ENCODE data around the gene CPLANE2.

CPLANE2 gene

DNA sequence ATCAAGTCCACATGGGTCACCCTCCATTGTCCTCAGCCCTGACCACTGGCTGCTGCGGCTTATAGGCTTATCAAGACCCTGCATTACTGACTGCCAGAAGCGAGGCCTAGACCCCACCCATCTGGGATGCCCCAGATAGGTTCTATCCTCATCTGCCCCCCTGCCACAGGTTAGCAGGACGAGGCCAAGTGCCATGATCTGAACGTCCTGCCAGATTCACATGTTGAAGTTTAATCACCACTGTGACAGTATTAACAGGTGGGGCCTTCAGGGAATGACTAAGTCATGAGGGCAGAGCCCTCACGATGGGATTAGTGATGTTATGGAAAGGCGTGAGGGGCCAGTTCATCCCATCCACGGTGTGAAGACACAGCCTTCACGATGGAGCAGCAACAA, 6.2 kb upstream of the CPLANE2 start:
- H2BK120ac ChIP-seq (ENCODE audit: low read depth, low read length), result no peak overlapping the region
- H2BK5ac ChIP-seq (ENCODE audit: low read depth, low read length, poor library complexity, severe bottlenecking), result no peak overlapping the region
- H2BK12ac ChIP-seq (ENCODE audit: low read length in 2 of 2), result no peak overlapping the region
- peak overlapping the region; percentile 9 for H4K8ac ChIP-seq (ENCODE audit: low read length)
- H3K27ac ChIP-seq (ENCODE audit: low read length, poor library complexity, severe bottlenecking), result no peak overlapping the region
- no peak overlapping the region for H2AK5ac ChIP-seq (ENCODE audit: low read length, severe bottlenecking)
- no peak overlapping the region for H3K14ac ChIP-seq (ENCODE audit: low read length in 2 of 2)
- no peak overlapping the region for H2AFZ ChIP-seq (ENCODE audit: low read depth, low read length)
- H3K79me1 ChIP-seq (replicated peaks; ENCODE audit: low read length, poor library complexity, severe bottlenecking), result peaks cover 8% of the 10 kb centered on the region
- no peak overlapping the region for H3K23ac ChIP-seq (ENCODE audit: low read length in 2 of 2)
- 90% methylated on average over 8 of the region's 8 CpGs for WGBS
- no peak overlapping the region for H2BK15ac ChIP-seq (ENCODE audit: low read depth, poor library complexity, severe bottlenecking)
- no peaks in the 10 kb centered on the region for H3K9me3 ChIP-seq (ENCODE audit: control insufficient read depth, low read length)
- no peak overlapping the region for H3K4ac ChIP-seq (ENCODE audit: low read depth in 1 of 2, low read length in 2 of 2)
- no peak for DNase-seq
- no peaks in the 10 kb centered on the region for H3K27me3 ChIP-seq (ENCODE audit: control insufficient read depth in 1 of 2, insufficient read depth in 1 of 2, low read length in 2 of 2)
- no peak overlapping the region for H3K9ac ChIP-seq (ENCODE audit: low read length)
- peaks cover 10 to 18% of the 10 kb centered on the region in 2 experiments for H3K36me3 ChIP-seq (ENCODE audit: control insufficient read depth in 1 of 2, insufficient read depth in 2 of 2, low read depth in 1 of 2, low read length in 2 of 2)
- no peak overlapping the region for H3K18ac ChIP-seq (ENCODE audit: low read depth in 1 of 2, low read length in 2 of 2)
- H3K4me1 ChIP-seq (ENCODE audit: control insufficient read depth, insufficient read depth, low read depth, low read length), result peaks cover 15% of the 10 kb centered on the region
- H4K91ac ChIP-seq (ENCODE audit: low read length), result no peak overlapping the region
- no peak overlapping the region for H3K4me2 ChIP-seq (ENCODE audit: low read length, poor library complexity, severe bottlenecking)
- no peak overlapping the region for H3K4me3 ChIP-seq (ENCODE audit: insufficient read depth in 1 of 2, low read depth in 1 of 2, low read length in 2 of 2)

DNA sequence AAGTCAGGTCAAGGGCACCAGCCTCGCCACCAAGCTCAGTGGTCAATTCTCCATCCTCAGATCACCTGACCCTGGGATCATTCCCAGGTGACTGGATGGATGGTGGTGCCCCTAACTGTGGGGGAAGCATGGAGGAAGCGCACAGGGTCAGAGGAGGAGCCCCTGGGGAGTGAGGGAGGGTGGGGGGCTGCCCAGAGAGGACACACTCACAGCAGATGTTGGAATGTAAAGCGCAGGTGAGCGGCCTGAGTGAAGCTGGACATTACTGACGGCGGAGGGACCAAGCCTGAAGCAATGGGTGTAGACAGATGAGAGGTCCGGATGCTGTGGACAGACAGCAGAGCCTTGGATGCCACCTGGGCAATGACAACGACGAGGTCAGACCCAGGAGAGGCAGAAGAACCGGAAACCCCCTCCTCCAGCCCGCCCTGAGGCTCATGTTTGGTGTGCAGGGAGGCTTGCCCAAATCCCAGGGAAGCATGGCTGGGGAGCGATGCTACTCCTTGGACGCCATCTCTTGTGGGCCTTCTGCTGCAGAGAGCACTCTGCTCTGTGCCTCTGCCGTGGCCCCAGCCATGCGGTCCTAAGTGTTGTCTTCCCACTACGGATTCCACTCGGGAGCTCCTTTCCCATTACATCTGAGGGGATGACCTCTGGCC, 5.7 kb upstream of the CPLANE2 start:
- H3K79me1 ChIP-seq (replicated peaks; ENCODE audit: low read length, poor library complexity, severe bottlenecking), result peaks cover 7% of the 10 kb centered on the region
- DNase-seq, result no peak
- H2BK120ac ChIP-seq (ENCODE audit: low read depth, low read length), result no peak overlapping the region
- H3K36me3 ChIP-seq (ENCODE audit: control insufficient read depth in 1 of 2, insufficient read depth in 2 of 2, low read depth in 1 of 2, low read length in 2 of 2), result peaks cover 10 to 18% of the 10 kb centered on the region in 2 experiments
- H3K4me1 ChIP-seq (ENCODE audit: control insufficient read depth, insufficient read depth, low read depth, low read length), result peaks cover 12% of the 10 kb centered on the region
- 93% methylated on average over 17 of the region's 17 CpGs for WGBS
- no peak overlapping the region for H3K23ac ChIP-seq (ENCODE audit: low read length in 2 of 2)
- H3K4me3 ChIP-seq (ENCODE audit: insufficient read depth in 1 of 2, low read depth in 1 of 2, low read length in 2 of 2), result no peak overlapping the region
- no peak overlapping the region for H4K8ac ChIP-seq (ENCODE audit: low read length)
- no peak overlapping the region for H3K18ac ChIP-seq (ENCODE audit: low read depth in 1 of 2, low read length in 2 of 2)
- no peak overlapping the region for H3K4me2 ChIP-seq (ENCODE audit: low read length, poor library complexity, severe bottlenecking)
- H2BK12ac ChIP-seq (ENCODE audit: low read length in 2 of 2), result no peak overlapping the region
- no peak overlapping the region for H2AK5ac ChIP-seq (ENCODE audit: low read length, severe bottlenecking)
- no peaks in the 10 kb centered on the region for H3K9me3 ChIP-seq (ENCODE audit: control insufficient read depth, low read length)
- H3K9ac ChIP-seq (ENCODE audit: low read length), result no peak overlapping the region
- no peak overlapping the region for H3K14ac ChIP-seq (ENCODE audit: low read length in 2 of 2)
- no peak overlapping the region for H2AFZ ChIP-seq (ENCODE audit: low read depth, low read length)
- H2BK5ac ChIP-seq (ENCODE audit: low read depth, low read length, poor library complexity, severe bottlenecking), result no peak overlapping the region
- no peaks in the 10 kb centered on the region for H3K27me3 ChIP-seq (ENCODE audit: control insufficient read depth in 1 of 2, insufficient read depth in 1 of 2, low read length in 2 of 2)
- H3K27ac ChIP-seq (ENCODE audit: low read length, poor library complexity, severe bottlenecking), result no peak overlapping the region
- no peak overlapping the region for H4K91ac ChIP-seq (ENCODE audit: low read length)
- no peak overlapping the region for H2BK15ac ChIP-seq (ENCODE audit: low read depth, poor library complexity, severe bottlenecking)
- H3K4ac ChIP-seq (ENCODE audit: low read depth in 1 of 2, low read length in 2 of 2), result no peak overlapping the region

DNA sequence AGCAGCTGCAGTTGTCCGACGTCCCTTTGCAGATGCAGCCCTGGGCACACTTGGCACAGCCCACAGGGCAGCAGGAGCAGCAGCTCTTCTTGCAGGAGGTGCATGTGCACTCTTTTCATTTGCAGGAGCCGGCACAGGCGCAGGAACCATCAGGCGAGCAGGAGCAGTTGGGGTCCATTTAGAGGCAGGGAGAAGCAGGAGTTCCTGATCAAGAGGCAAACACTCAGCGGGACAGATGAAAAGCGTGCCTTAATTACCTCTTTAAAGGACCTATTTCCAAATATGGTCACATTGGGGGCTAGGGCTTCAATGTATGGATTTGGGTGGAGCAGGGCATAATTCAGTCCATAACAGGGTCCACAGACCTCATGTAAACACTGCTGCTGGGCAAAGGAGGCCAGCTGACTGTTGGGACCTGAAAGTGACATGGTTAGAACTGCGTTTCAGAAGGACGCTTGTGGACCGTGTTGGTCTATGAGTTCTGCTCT, 4.3 kb upstream of the CPLANE2 start:
- no peak overlapping the region for H2AK5ac ChIP-seq (ENCODE audit: low read length, severe bottlenecking)
- no peak overlapping the region for H3K23ac ChIP-seq (ENCODE audit: low read length in 2 of 2)
- H3K4ac ChIP-seq (ENCODE audit: low read depth in 1 of 2, low read length in 2 of 2), result no peak overlapping the region
- H3K9ac ChIP-seq (ENCODE audit: low read length), result no peak overlapping the region
- no peaks in the 10 kb centered on the region for H3K27me3 ChIP-seq (ENCODE audit: control insufficient read depth in 1 of 2, insufficient read depth in 1 of 2, low read length in 2 of 2)
- H3K18ac ChIP-seq (ENCODE audit: low read depth in 1 of 2, low read length in 2 of 2), result no peak overlapping the region
- H4K91ac ChIP-seq (ENCODE audit: low read length), result no peak overlapping the region
- no peak for DNase-seq
- H3K9me3 ChIP-seq (ENCODE audit: control insufficient read depth, low read length), result no peaks in the 10 kb centered on the region
- H2BK15ac ChIP-seq (ENCODE audit: low read depth, poor library complexity, severe bottlenecking), result no peak overlapping the region
- peaks cover 3 to 13% of the 10 kb centered on the region in 2 experiments for H3K36me3 ChIP-seq (ENCODE audit: control insufficient read depth in 1 of 2, insufficient read depth in 2 of 2, low read depth in 1 of 2, low read length in 2 of 2)
- H4K8ac ChIP-seq (ENCODE audit: low read length), result no peak overlapping the region
- H3K4me1 ChIP-seq (ENCODE audit: control insufficient read depth, insufficient read depth, low read depth, low read length), result peaks cover 18% of the 10 kb centered on the region
- no peak overlapping the region for H3K27ac ChIP-seq (ENCODE audit: low read length, poor library complexity, severe bottlenecking)
- no peak overlapping the region for H3K4me2 ChIP-seq (ENCODE audit: low read length, poor library complexity, severe bottlenecking)
- H2BK12ac ChIP-seq (ENCODE audit: low read length in 2 of 2), result no peak overlapping the region
- no peak overlapping the region for H3K14ac ChIP-seq (ENCODE audit: low read length in 2 of 2)
- H3K4me3 ChIP-seq (ENCODE audit: insufficient read depth in 1 of 2, low read depth in 1 of 2, low read length in 2 of 2), result no peak overlapping the region
- H2BK120ac ChIP-seq (ENCODE audit: low read depth, low read length), result no peak overlapping the region
- H2AFZ ChIP-seq (ENCODE audit: low read depth, low read length), result no peak overlapping the region
- WGBS, result 92% methylated on average over 10 of the region's 10 CpGs
- H3K79me1 ChIP-seq (replicated peaks; ENCODE audit: low read length, poor library complexity, severe bottlenecking), result peaks cover 6% of the 10 kb centered on the region
- H2BK5ac ChIP-seq (ENCODE audit: low read depth, low read length, poor library complexity, severe bottlenecking), result no peak overlapping the region

DNA sequence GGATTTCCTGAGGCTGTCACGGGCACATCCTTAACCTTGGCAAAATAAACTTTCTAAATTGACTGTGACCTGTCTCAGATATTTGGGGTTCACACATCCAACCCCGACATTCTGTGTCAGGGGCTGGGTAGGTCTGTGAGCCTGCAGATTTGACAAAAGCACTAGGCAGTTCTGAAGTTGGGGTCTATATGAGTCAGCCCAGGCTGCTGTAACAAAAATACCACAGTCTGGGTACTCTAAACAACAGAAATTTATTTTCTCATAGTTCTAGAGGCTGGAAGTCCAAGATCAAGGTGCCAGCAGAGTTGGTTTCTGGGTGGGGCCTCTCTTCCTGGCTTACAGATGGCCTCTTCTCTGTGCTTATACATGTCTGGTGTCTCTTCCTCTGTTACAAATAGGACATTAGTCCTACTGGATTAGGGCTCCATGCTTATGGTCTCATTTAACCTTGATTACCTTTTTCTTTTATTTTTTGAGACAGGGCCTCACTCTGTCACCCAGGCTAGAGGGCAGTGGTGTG, 3.0 kb upstream of the CPLANE2 start:
- no peak overlapping the region for H2BK12ac ChIP-seq (ENCODE audit: low read length in 2 of 2)
- H4K8ac ChIP-seq (ENCODE audit: low read length), result no peak overlapping the region
- peaks cover 0 to 4% of the 10 kb centered on the region in 2 experiments for H3K36me3 ChIP-seq (ENCODE audit: control insufficient read depth in 1 of 2, insufficient read depth in 2 of 2, low read depth in 1 of 2, low read length in 2 of 2)
- H3K23ac ChIP-seq (ENCODE audit: low read length in 2 of 2), result no peak overlapping the region
- H3K18ac ChIP-seq (ENCODE audit: low read depth in 1 of 2, low read length in 2 of 2), result no peak overlapping the region
- H3K9ac ChIP-seq (ENCODE audit: low read length), result no peak overlapping the region
- H4K91ac ChIP-seq (ENCODE audit: low read length), result no peak overlapping the region
- no peak overlapping the region for H2AK5ac ChIP-seq (ENCODE audit: low read length, severe bottlenecking)
- no peak overlapping the region for H2AFZ ChIP-seq (ENCODE audit: low read depth, low read length)
- H3K79me1 ChIP-seq (replicated peaks; ENCODE audit: low read length, poor library complexity, severe bottlenecking), result peaks cover 3% of the 10 kb centered on the region
- no peaks in the 10 kb centered on the region for H3K9me3 ChIP-seq (ENCODE audit: control insufficient read depth, low read length)
- WGBS, result 95% methylated on average over 2 of the region's 2 CpGs
- H3K14ac ChIP-seq (ENCODE audit: low read length in 2 of 2), result no peak overlapping the region
- H3K27me3 ChIP-seq (ENCODE audit: control insufficient read depth in 1 of 2, insufficient read depth in 1 of 2, low read length in 2 of 2), result no peaks in the 10 kb centered on the region
- H3K4me2 ChIP-seq (ENCODE audit: low read length, poor library complexity, severe bottlenecking), result no peak overlapping the region
- H2BK120ac ChIP-seq (ENCODE audit: low read depth, low read length), result no peak overlapping the region
- H2BK15ac ChIP-seq (ENCODE audit: low read depth, poor library complexity, severe bottlenecking), result no peak overlapping the region
- no peak overlapping the region for H3K27ac ChIP-seq (ENCODE audit: low read length, poor library complexity, severe bottlenecking)
- no peak overlapping the region for H2BK5ac ChIP-seq (ENCODE audit: low read depth, low read length, poor library complexity, severe bottlenecking)
- peaks cover 22% of the 10 kb centered on the region for H3K4me1 ChIP-seq (ENCODE audit: control insufficient read depth, insufficient read depth, low read depth, low read length)
- H3K4ac ChIP-seq (ENCODE audit: low read depth in 1 of 2, low read length in 2 of 2), result no peak overlapping the region
- no peak overlapping the region for H3K4me3 ChIP-seq (ENCODE audit: insufficient read depth in 1 of 2, low read depth in 1 of 2, low read length in 2 of 2)
- no peak for DNase-seq

Data from mesenchymal stem cell (in vitro differentiated cells and primary cell).